K562 (cell line): ENCODE data around the gene KCNQ4. TPM values are rescaled to one million over a fixed set of nuclear protein-coding genes. Genes with fewer than 3 reads are reported as not detected.
A peak's percentile ranks its signal among the peaks of the same experiment; 100 is the strongest.

Experiments used
- ATAC-seq: fragments of 200-7000 bp; cut with Tn5 transposase; 3 replicates; pipeline ENCODE4 v1.9.1; 2020; ENCODE audit warnings: moderate library complexity
- BruUV-seq: library from RNA; stranded (reverse); fragments of 400-500 nt; replicated peaks from 2 replicates; lab custom pipeline; 2021; lab: Mats Ljungman, UMichigan
- CTCF ChIA-PET: fragments of 300-600 bp; formaldehyde crosslinking; extraction: SDS; loops from one replicate; lab custom pipeline; 2021; ENCODE audit warnings: low intra/inter-chr PET ratio; lab: Yijun Ruan, JAX
- POLR2A ChIA-PET: fragments of 300-600, 350-650 bp; sonication (Branson Sonifier 250); formaldehyde crosslinking; extraction: SDS; loops from one replicate; lab custom pipeline; 2021; ENCODE audit warnings: antibody characterized with exemption, inconsistent platforms; lab: Yijun Ruan, JAX
- DNase-seq, 4 experiments: peaks; one replicate each; pipeline versions ENCODE4 v3.0.0 to v3.0.0-alpha.2; 2011 to 2018; ENCODE audit warnings: low spot score in 3 of 4, mixed read lengths in 3 of 4; ENCODE audit errors: extremely low read depth in 1 of 4
- FAIRE-seq: peaks from 2 replicates; lab custom pipeline; 2011; peaks lifted over from hg19 to GRCh38; lab: Jason Lieb, UNC
- H2AFZ ChIP-seq: 2 replicates; pipeline ENCODE4 v1.6.0; 2011; ENCODE audit warnings: low read depth, low read length, control low read depth, inconsistent platforms
- H3K27ac ChIP-seq: fragments of 200-600 bp; 3 replicates; pipeline ENCODE4 v1.8.0; 2011; ENCODE audit warnings: low read depth, mild to moderate bottlenecking, control low read depth, inconsistent platforms, low read length, moderate library complexity, mixed read lengths; ENCODE audit errors: extremely low read depth
- H3K27me3 ChIP-seq, 2 experiments: fragments of 300-600 bp in 1 of 2; 2 replicates in 1 of 2; 3 replicates in 1 of 2; pipeline versions ENCODE4 v1.6.0 to v1.8.0; 2011; ENCODE audit warnings: inconsistent platforms in 2 of 2, low read length in 2 of 2, mild to moderate bottlenecking in 1 of 2, mixed read lengths in 1 of 2, moderate library complexity in 1 of 2; ENCODE audit not compliant: control insufficient read depth in 2 of 2, insufficient read depth in 2 of 2
- H3K36me3 ChIP-seq: fragments of 300-600 bp; 3 replicates; pipeline ENCODE4 v1.8.0; 2011; ENCODE audit warnings: mild to moderate bottlenecking, low read length, inconsistent platforms; ENCODE audit not compliant: control insufficient read depth, insufficient read depth
- H3K4me1 ChIP-seq, 2 experiments: fragments of 200-600 bp in 1 of 2; replicated peaks in 1 of 2; 2 replicates in 1 of 2; 3 replicates in 1 of 2; pipeline versions ENCODE4 v1.5.1 to v1.8.0; 2011; ENCODE audit warnings: inconsistent platforms in 2 of 2, low read length in 2 of 2, mild to moderate bottlenecking in 1 of 2, mixed read lengths in 1 of 2, moderate library complexity in 1 of 2; ENCODE audit not compliant: control insufficient read depth in 2 of 2, insufficient read depth in 2 of 2
- H3K4me2 ChIP-seq: 2 replicates; pipeline ENCODE4 v1.6.1; 2011; ENCODE audit warnings: low read length, control low read depth, inconsistent platforms, mixed read lengths; ENCODE audit not compliant: insufficient read depth
- H3K4me3 ChIP-seq: fragments of 200-600 bp; sonication (generic), shearing (Covaris generic); 2 replicates; pipeline ENCODE4 v1.5.1; 2016; ENCODE audit warnings: control low read depth, inconsistent platforms
- H3K79me2 ChIP-seq: fragments of 200-600 bp; 3 replicates; pipeline ENCODE4 v1.8.0; 2011; ENCODE audit warnings: low read length, inconsistent platforms; ENCODE audit not compliant: control insufficient read depth, insufficient read depth
- H3K9ac ChIP-seq, 2 experiments: 2 replicates each; pipeline versions ENCODE4 v1.6.0 to v1.6.1; 2011; ENCODE audit warnings: low read depth in 2 of 2, low read length in 2 of 2, control low read depth in 1 of 2, inconsistent platforms in 1 of 2, mild to moderate bottlenecking in 1 of 2, mixed read lengths in 1 of 2; ENCODE audit not compliant: insufficient read depth in 1 of 2
- H3K9me1 ChIP-seq: one replicate; pipeline ENCODE4 v1.6.0; 2011; ENCODE audit warnings: inconsistent platforms, mild to moderate bottlenecking, low read length, moderate library complexity; ENCODE audit not compliant: control insufficient read depth, insufficient read depth
- H3K9me3 ChIP-seq: replicated peaks from 2 replicates; pipeline ENCODE4 v1.5.1; 2011; ENCODE audit warnings: low read depth, low read length, inconsistent platforms; ENCODE audit not compliant: control insufficient read depth, insufficient read depth
- H4K20me1 ChIP-seq: replicated peaks from 2 replicates; pipeline ENCODE4 v1.6.1; 2011; ENCODE audit warnings: low read length, inconsistent platforms, mixed read lengths; ENCODE audit not compliant: control insufficient read depth, insufficient read depth
- PCBP2 ChIP-seq: fragments of 200-400 bp; formaldehyde crosslinking; IDR thresholded peaks from 2 replicates; pipeline ENCODE4 v1.6.1; 2018; ENCODE audit warnings: low read length, low read depth, mild to moderate bottlenecking, moderate library complexity; ENCODE audit not compliant: poor library complexity, severe bottlenecking
- TAF15 ChIP-seq: fragments of 200-400 bp; formaldehyde crosslinking; IDR thresholded peaks from 2 replicates; pipeline ENCODE4 v1.6.1; 2017; ENCODE audit warnings: mild to moderate bottlenecking, low read depth, low read length, moderate library complexity
- ZBTB7A ChIP-seq: IDR thresholded peaks from 2 replicates; pipeline ENCODE4 v1.6.1; 2011; ENCODE audit warnings: low read depth, mild to moderate bottlenecking, low read length, moderate library complexity, borderline replicate concordance; ENCODE audit not compliant: control insufficient read depth
- ZFX ChIP-seq: sonication (generic); formaldehyde crosslinking; IDR thresholded peaks from 2 replicates; pipeline ENCODE4 v1.8.0; 2022; ENCODE audit warnings: mild to moderate bottlenecking, missing genetic modification reagents, moderate library complexity
- WGBS: fragments of 100-300 bp; shearing (Covaris generic); methylation state at CpG from one replicate; pipeline ENCODE4 v1.1.6; 2016; ENCODE audit warnings: low coverage, mixed read lengths; ENCODE audit not compliant: insufficient coverage; ENCODE audit errors: missing lambda C conversion rate; 5-methylcytosine and 5-hydroxymethylcytosine counted together
- in situ Hi-C: fragments of 300-500 bp; cut with MboI; formaldehyde crosslinking; loops from 4 replicates; pipeline ENCODE4 v1.15.0; 2018; ENCODE audit warnings: inconsistent platforms, mixed read lengths
- intact Hi-C: fragments of 100-400 bp; cut with micrococcal nuclease; formaldehyde crosslinking; loops from 2 replicates; pipeline ENCODE4 v1.14.2; 2022
- polyA plus RNA-seq, 8 experiments: library from polyadenylated mRNA; depleted of rRNA in 4 of 8; stranded (reverse) in 5 of 8; unstranded in 3 of 8; fragments of >200 nt; fragmentation: Nextera tagmentation in 2 of 8; fragmentation: Illumina TruSeq in 1 of 8; extraction: Ambion mirVana in 2 of 8; extraction: Trizol in 1 of 8; gene quantifications; 2 replicates each; pipeline versions ENCODE4 v1.2.1 to v1.2.3, GENCODE V29; 2011 to 2014; ENCODE audit warnings: inconsistent platforms in 1 of 8, missing spikeins in 1 of 8
- total RNA-seq, 7 experiments: library from RNA; depleted of rRNA in 6 of 7; stranded (reverse); fragments of >200 nt in 6 of 7; fragmentation: Illumina TruSeq in 2 of 7; extraction: Trizol in 2 of 7; gene quantifications; 2 replicates each; pipeline versions ENCODE4 v1.2.1 to v1.2.3, GENCODE V29; 2011 to 2021; ENCODE audit warnings: low replicate concordance in 1 of 7

Gene KCNQ4
- total and polyA plus RNA-seq, 9 of the 15 experiments (the other 6 are each of a cell fraction or from before 2014, with no cell fraction given) = 0.07 to 4.1 (median 0.79) TPM

DNA sequence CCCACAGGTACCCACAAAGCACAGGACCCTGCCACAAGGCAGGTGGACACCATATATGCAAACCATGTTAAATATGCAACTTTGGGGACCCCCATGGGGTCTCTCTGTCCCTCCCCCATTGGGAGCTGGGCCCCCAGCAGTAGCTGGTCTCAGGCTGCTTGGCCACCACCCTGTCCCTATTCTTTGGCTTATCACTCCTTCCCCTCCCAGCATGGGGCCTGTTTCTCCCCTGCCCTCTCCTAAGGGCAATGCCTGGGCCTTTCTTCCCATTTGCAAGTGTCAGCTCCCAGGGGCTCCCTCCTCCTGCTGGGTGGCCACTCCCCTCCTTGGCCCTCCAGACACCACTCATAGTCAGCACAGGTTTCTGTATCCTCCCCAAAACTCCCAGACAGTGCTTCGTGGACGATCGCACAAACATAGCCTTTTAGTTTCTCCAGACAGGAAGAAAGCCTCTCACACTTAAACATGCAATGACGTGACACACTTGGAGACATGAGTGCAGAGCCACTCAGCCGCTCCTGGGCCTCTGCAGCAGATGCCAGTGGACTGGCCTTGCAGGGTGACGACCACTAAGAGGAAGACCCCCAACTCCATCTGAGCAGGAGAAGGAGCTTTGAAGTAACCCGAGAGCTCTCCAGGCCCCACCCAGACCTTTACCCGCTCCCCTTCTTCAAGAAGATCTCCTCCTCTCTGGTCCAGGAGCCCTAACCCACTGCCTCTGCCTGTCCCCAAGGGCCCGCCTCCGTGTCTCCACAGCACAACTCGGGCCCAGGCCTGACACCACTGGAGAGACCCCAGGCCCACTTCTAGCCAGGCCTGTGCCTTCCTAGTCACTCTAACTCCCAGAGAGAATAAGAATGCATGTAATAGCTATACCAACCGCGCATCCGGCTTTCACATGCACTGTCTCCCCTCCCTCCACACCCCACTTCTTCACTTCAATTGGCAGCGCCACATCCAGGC is 55.7 kb downstream of the KCNQ4 start:
- FAIRE-seq = no peak
- WGBS = 83% methylated on average over 15 of the region's 15 CpGs
- Histone ChIP-seq H4K20me1 (no peaks in the 10 kb centered on the region), H3K4me1 (peaks cover 45 to 47% of the 10 kb centered on the region in 2 experiments), H3K4me2 (peak overlapping the region; percentile 60; the same call in 1 of the 2 replicates), H3K9ac (peak overlapping the region; percentile 18 to 79; a peak in 3 of 4 replicates), H3K79me2 (no peaks in the 10 kb centered on the region), H3K27ac (peak overlapping the region; percentile 20; the same call in 1 of the 3 replicates), H3K27me3 (no peaks in the 10 kb centered on the region), H2AFZ (no peak overlapping the region), H3K9me1 (no peaks in the 10 kb centered on the region), H3K9me3 (no peaks in the 10 kb centered on the region; the same call in 1 of the 2 replicates), H3K4me3 (no peak overlapping the region), H3K36me3 (no peaks in the 10 kb centered on the region; the same call in 2 of the 3 replicates)
- intact Hi-C loops (no loop called here), in situ Hi-C loops (no loop called here)
- BruUV-seq = no TSS peak
- TF ChIP-seq PCBP2 (no peak), ZFX (CRISPR knock-in tag) (peak; percentile 14; the same call in 1 of the 2 replicates), ZBTB7A (0 out of 2 replicates have a peak, but pooled peaks have one; percentile 32), TAF15 (no peak)
- no peak for ATAC-seq
- ChIA-PET POLR2A (interaction anchor here (0.6 to 0.7 kb wide), 3 partner anchors 10 to 1618 kb away, joined by 3 to 4 read pairs (median 3); no protein-coding TSS in a partner anchor), CTCF (interaction anchor here (0.8 kb wide), 1 partner anchor 65 kb away, joined by 3 read pairs; no protein-coding TSS in a partner anchor)
- no peak for DNase-seq
